ENCODE data around the gene ZEB2. TPM values are rescaled to one million over a fixed set of nuclear protein-coding genes. Genes with fewer than 3 reads are reported as not detected.

ZEB2 gene
- total RNA-seq, 1 donor from 2014 or later: 0.07 TPM

DNA sequence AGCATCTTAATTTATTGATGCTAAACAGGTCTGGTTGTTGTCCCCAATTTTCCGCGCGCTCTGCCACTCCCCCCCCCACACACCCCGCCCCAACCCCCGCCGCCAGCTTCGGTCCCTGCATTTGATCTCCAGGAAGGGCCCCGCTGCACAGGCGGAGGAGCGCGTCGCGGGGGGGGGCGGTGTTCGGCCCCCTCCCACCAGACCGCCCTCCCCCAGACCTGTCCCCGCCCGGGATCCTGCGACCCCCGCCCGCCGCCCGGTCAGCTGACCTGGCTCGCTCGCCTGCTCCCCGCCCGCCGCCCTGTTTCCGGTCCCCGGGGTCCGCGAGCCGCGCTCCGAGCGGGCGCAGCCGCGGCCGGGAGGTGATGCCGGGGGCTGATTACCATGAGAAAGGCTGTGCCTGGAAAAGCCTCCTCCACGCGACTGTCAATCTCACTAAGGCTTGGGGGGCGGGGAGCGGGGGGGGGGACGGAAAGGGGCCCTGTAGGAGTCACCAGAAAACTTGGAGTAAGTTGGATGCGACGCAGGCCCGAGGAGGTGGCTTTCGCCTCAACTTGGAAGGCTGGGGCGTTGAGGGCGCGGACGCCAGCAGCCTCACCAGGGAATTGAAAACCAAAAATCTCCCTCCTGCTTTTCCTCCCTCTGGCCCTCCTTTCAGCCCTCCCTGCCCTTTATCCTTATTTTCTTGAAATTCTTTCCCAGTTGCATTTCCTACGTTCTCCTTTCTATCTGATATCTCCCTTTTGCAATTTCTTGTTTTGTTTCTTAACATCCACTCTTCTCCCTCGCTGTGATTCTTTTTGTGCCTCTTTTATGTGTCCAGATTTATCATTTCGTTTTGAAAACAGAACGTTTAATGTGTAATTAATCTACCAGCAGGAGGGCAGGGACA, 4.4 kb upstream of the ZEB2 start:
- H3K27ac Mint-ChIP-seq: peak overlapping the region; percentile 19
- no peaks in the 10 kb centered on the region for H3K36me3 Mint-ChIP-seq (ENCODE audit: insufficient read depth)
- no peaks in the 10 kb centered on the region for H3K9me3 Mint-ChIP-seq (ENCODE audit: low read depth)
- TF ChIP-seq, protein P1, sequence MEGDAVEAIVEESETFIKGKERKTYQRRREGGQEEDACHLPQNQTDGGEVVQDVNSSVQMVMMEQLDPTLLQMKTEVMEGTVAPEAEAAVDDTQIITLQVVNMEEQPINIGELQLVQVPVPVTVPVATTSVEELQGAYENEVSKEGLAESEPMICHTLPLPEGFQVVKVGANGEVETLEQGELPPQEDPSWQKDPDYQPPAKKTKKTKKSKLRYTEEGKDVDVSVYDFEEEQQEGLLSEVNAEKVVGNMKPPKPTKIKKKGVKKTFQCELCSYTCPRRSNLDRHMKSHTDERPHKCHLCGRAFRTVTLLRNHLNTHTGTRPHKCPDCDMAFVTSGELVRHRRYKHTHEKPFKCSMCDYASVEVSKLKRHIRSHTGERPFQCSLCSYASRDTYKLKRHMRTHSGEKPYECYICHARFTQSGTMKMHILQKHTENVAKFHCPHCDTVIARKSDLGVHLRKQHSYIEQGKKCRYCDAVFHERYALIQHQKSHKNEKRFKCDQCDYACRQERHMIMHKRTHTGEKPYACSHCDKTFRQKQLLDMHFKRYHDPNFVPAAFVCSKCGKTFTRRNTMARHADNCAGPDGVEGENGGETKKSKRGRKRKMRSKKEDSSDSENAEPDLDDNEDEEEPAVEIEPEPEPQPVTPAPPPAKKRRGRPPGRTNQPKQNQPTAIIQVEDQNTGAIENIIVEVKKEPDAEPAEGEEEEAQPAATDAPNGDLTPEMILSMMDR (IDR thresholded peaks at IDR 0.05; ENCODE audit: unreplicated experiment): no peak
- peaks cover 59% of the 10 kb centered on the region for H3K27me3 Mint-ChIP-seq
- H3K4me3 Mint-ChIP-seq (ENCODE audit: low read depth): peak overlapping the region; percentile 60
- peaks cover 7% of the 10 kb centered on the region for H3K4me1 Mint-ChIP-seq (ENCODE audit: low read depth)
- no peak for DNase-seq (ENCODE audit: low spot score, unreplicated experiment)

DNA sequence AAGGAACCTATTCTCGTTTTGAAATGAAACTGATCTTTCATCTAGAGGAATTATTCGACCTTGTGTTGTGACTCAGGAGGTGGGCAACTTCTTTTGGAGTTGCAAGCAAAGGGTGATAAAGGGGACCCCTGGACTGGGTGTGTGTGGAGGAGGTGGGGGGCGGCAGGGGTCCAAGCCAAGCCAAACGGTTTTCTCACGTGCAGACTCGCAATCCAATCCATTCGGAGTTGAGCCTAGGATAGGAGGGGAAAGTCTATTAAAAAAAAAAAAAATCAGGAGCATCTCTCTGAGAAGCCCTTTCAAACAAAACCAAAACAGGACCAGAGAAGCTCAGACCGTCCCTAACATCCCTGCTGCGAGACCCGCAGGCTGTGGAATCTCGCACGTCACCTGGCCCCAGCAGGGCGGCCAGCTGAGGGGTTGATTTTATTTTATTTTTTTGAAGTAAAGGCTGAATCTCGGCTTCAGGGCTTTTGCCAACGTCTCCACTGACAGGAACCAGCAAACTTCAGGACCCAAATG, 3.7 kb upstream of the ZEB2 start:
- Mint-ChIP-seq H3K27me3 (peaks cover 56% of the 10 kb centered on the region), H3K27ac (no peak overlapping the region)
- DNase-seq (ENCODE audit: low spot score, unreplicated experiment): no peak

DNA sequence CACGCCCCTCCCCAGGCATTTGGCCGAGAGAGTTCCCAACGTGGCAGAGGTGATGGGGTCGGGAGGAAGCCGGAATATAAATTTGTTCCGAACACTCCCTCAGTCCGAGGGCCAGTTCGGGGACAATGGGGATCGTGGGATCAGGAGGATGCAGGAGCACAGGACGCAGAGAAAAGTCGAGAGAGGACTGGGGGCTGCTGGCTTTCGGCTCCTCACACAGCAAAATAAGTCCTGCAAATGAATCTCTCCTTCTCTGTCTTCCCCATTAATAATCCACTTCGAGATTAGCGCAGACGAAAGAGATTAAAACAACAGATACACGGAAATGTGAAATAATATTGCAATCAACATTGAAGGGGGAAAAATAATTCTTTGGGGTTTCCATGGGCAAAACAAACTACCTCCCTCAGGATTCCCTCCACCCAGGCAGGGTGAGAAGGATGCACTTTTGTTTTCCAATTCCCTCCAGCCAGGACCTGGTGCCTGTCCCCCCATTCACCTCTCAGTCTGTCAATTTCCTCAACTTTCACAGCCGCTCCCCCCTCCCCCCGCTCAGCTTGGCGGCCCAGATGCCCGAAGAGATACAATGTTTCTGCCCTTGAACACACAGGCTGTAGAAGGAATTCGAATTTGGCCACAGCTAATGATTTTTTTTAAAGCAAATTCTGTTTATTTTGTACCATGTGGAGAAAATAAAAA, 3.1 kb upstream of the ZEB2 start:
- H3K27ac Mint-ChIP-seq: no peak overlapping the region
- peak overlapping the region; percentile 47 for H3K4me3 Mint-ChIP-seq (ENCODE audit: low read depth)
- DNase-seq (ENCODE audit: low spot score, unreplicated experiment): no peak
- no peaks in the 10 kb centered on the region for H3K36me3 Mint-ChIP-seq (ENCODE audit: insufficient read depth)
- TF ChIP-seq, protein P1 (IDR thresholded peaks at IDR 0.05; ENCODE audit: unreplicated experiment): no peak
- H3K9me3 Mint-ChIP-seq (ENCODE audit: low read depth): no peaks in the 10 kb centered on the region
- peaks cover 7% of the 10 kb centered on the region for H3K4me1 Mint-ChIP-seq (ENCODE audit: low read depth)
- H3K27me3 Mint-ChIP-seq: peaks cover 53% of the 10 kb centered on the region

More for the DNA sequence above, 3.7 kb upstream of the ZEB2 start:
- H3K4me1 Mint-ChIP-seq (ENCODE audit: low read depth): peaks cover 7% of the 10 kb centered on the region
- H3K36me3 Mint-ChIP-seq (ENCODE audit: insufficient read depth): no peaks in the 10 kb centered on the region
- no peaks in the 10 kb centered on the region for H3K9me3 Mint-ChIP-seq (ENCODE audit: low read depth)
- H3K4me3 Mint-ChIP-seq (ENCODE audit: low read depth): peak overlapping the region; percentile 47
- TF ChIP-seq, protein P1 (IDR thresholded peaks at IDR 0.05; ENCODE audit: unreplicated experiment): no peak

- Mint-ChIP-seq H3K4me1 (ENCODE audit: low read depth) (peaks cover 7% of the 10 kb centered on the region), H3K27ac (peak overlapping the region; percentile 39), H3K4me3 (ENCODE audit: low read depth) (peak overlapping the region; percentile 14), H3K27me3 (peaks cover 46% of the 10 kb centered on the region), H3K9me3 (ENCODE audit: low read depth) (no peaks in the 10 kb centered on the region), H3K36me3 (ENCODE audit: insufficient read depth) (no peaks in the 10 kb centered on the region)
- TF ChIP-seq, protein P1 (IDR thresholded peaks at IDR 0.05; ENCODE audit: unreplicated experiment): no peak
- no peak for DNase-seq (ENCODE audit: low spot score, unreplicated experiment)
These were observed 2.4 kb upstream of the ZEB2 start for GRCh38 chr2:144522176-144522896.

DNA sequence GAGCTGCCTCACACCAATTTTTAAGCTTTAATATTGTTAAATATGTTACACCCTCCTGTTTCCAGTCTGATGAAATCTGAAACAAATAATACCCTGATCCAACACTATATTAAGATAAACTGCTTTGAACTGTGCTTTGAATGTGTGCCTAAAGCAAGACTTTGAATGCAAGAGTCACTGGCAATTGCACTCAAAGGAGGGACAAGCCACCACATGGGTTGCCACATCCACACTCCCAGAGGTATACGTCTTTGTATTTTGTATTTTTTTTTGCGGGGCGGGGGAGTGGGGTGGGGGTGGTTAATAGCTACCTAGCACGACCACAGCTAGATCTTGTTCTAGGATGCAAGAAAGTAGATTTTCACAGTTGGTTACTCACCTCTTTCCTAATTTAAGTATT, 1.8 kb upstream of the ZEB2 start:
- Mint-ChIP-seq H3K4me1 (ENCODE audit: low read depth) (peaks cover 9% of the 10 kb centered on the region), H3K27me3 (peaks cover 43% of the 10 kb centered on the region), H3K36me3 (ENCODE audit: insufficient read depth) (no peaks in the 10 kb centered on the region), H3K9me3 (ENCODE audit: low read depth) (no peaks in the 10 kb centered on the region), H3K27ac (no peak overlapping the region), H3K4me3 (ENCODE audit: low read depth) (no peak overlapping the region)
- TF ChIP-seq, protein P1 (IDR thresholded peaks at IDR 0.05; ENCODE audit: unreplicated experiment): no peak
- no peak for DNase-seq (ENCODE audit: low spot score, unreplicated experiment)
